ENCODE results near the gene PYHIN1.

The PYHIN1 gene

GRCh38 chr1:158962983-158963382 lies 31.6 kb downstream of the PYHIN1 start:
- Histone ChIP-seq H3K79me2 (ENCODE audit: insufficient read depth, low read length) (no peaks in the 10 kb centered on the region), H3K9me3 (ENCODE audit: low read length) (no peaks in the 10 kb centered on the region), H3K27ac (ENCODE audit: low read depth, low read length, poor library complexity, severe bottlenecking) (no peak overlapping the region), H2AFZ (ENCODE audit: low read length) (no peak overlapping the region), H3F3A (ENCODE audit: insufficient read depth, low read length) (no peaks in the 10 kb centered on the region), H3K4me1 (ENCODE audit: insufficient read depth, low read length, severe bottlenecking) (no peaks in the 10 kb centered on the region), H3K4me2 (ENCODE audit: low read length) (no peak overlapping the region), H3K9ac (ENCODE audit: low read length) (no peak overlapping the region), H4K20me1 (ENCODE audit: insufficient read depth, low read length) (no peaks in the 10 kb centered on the region), H3K36me3 (ENCODE audit: insufficient read depth, low read length) (no peaks in the 10 kb centered on the region), H3K9me2 (ENCODE audit: low read depth, low read length) (no peaks in the 10 kb centered on the region), H3K4me3 (ENCODE audit: low read depth, low read length, poor library complexity, severe bottlenecking) (no peak overlapping the region), H3K27me3 (ENCODE audit: insufficient read depth, low read length) (peaks cover 4% of the 10 kb centered on the region; the same call in 1 of the 2 replicates)
- TF ChIP-seq EZH2 (IDR thresholded peaks at IDR 0.05; ENCODE audit: borderline replicate concordance, low read length) (no peak), CTCF (IDR thresholded peaks at IDR 0.05; ENCODE audit: low read length) (no peak)

GRCh38 chr1:158969166-158969565 lies 37.8 kb downstream of the PYHIN1 start:
- Histone ChIP-seq H3K4me1 (ENCODE audit: insufficient read depth, low read length, severe bottlenecking) (no peaks in the 10 kb centered on the region), H3K4me3 (ENCODE audit: low read depth, low read length, poor library complexity, severe bottlenecking) (no peak overlapping the region), H3K4me2 (ENCODE audit: low read length) (no peak overlapping the region), H3K9me3 (ENCODE audit: low read length) (no peaks in the 10 kb centered on the region), H3K27me3 (ENCODE audit: insufficient read depth, low read length) (peaks cover 4% of the 10 kb centered on the region; the same call in 1 of the 2 replicates), H3K27ac (ENCODE audit: low read depth, low read length, poor library complexity, severe bottlenecking) (no peak overlapping the region), H3K9me2 (ENCODE audit: low read depth, low read length) (no peaks in the 10 kb centered on the region), H3F3A (ENCODE audit: insufficient read depth, low read length) (no peaks in the 10 kb centered on the region), H4K20me1 (ENCODE audit: insufficient read depth, low read length) (no peaks in the 10 kb centered on the region), H3K36me3 (ENCODE audit: insufficient read depth, low read length) (no peaks in the 10 kb centered on the region), H3K9ac (ENCODE audit: low read length) (no peak overlapping the region), H3K79me2 (ENCODE audit: insufficient read depth, low read length) (no peaks in the 10 kb centered on the region), H2AFZ (ENCODE audit: low read length) (no peak overlapping the region)
- no peak for TF ChIP-seq EZH2 (IDR thresholded peaks at IDR 0.05; ENCODE audit: borderline replicate concordance, low read length)

GRCh38 chr1:158969855-158970254 lies 38.5 kb downstream of the PYHIN1 start:
- Histone ChIP-seq H3K4me2 (ENCODE audit: low read length) (no peak overlapping the region), H3K79me2 (ENCODE audit: insufficient read depth, low read length) (no peaks in the 10 kb centered on the region), H3K27me3 (ENCODE audit: insufficient read depth, low read length) (peaks cover 3% of the 10 kb centered on the region; the same call in 1 of the 2 replicates), H3F3A (ENCODE audit: insufficient read depth, low read length) (no peaks in the 10 kb centered on the region), H3K4me3 (ENCODE audit: low read depth, low read length, poor library complexity, severe bottlenecking) (no peak overlapping the region), H2AFZ (ENCODE audit: low read length) (no peak overlapping the region), H4K20me1 (ENCODE audit: insufficient read depth, low read length) (no peaks in the 10 kb centered on the region), H3K4me1 (ENCODE audit: insufficient read depth, low read length, severe bottlenecking) (no peaks in the 10 kb centered on the region), H3K36me3 (ENCODE audit: insufficient read depth, low read length) (no peaks in the 10 kb centered on the region), H3K9me2 (ENCODE audit: low read depth, low read length) (no peaks in the 10 kb centered on the region), H3K9ac (ENCODE audit: low read length) (no peak overlapping the region), H3K9me3 (ENCODE audit: low read length) (no peaks in the 10 kb centered on the region), H3K27ac (ENCODE audit: low read depth, low read length, poor library complexity, severe bottlenecking) (no peak overlapping the region)
- TF ChIP-seq CTCF (IDR thresholded peaks at IDR 0.05; ENCODE audit: low read length) (no peak), EZH2 (IDR thresholded peaks at IDR 0.05; ENCODE audit: borderline replicate concordance, low read length) (no peak)

- TF ChIP-seq CTCF (IDR thresholded peaks at IDR 0.05; ENCODE audit: low read length) (peak; percentile 51), EZH2 (IDR thresholded peaks at IDR 0.05; ENCODE audit: borderline replicate concordance, low read length) (no peak)
- H3K9ac ChIP-seq (ENCODE audit: low read length): no peak overlapping the region
- no peaks in the 10 kb centered on the region for H3K4me1 ChIP-seq (ENCODE audit: insufficient read depth, low read length, severe bottlenecking)
- H3K9me2 ChIP-seq (ENCODE audit: low read depth, low read length): no peaks in the 10 kb centered on the region
- no peaks in the 10 kb centered on the region for H3K79me2 ChIP-seq (ENCODE audit: insufficient read depth, low read length)
- H3K4me2 ChIP-seq (ENCODE audit: low read length): no peak overlapping the region
- no peaks in the 10 kb centered on the region for H4K20me1 ChIP-seq (ENCODE audit: insufficient read depth, low read length)
- H2AFZ ChIP-seq (ENCODE audit: low read length): no peak overlapping the region
- no peak overlapping the region for H3K27ac ChIP-seq (ENCODE audit: low read depth, low read length, poor library complexity, severe bottlenecking)
- H3K4me3 ChIP-seq (ENCODE audit: low read depth, low read length, poor library complexity, severe bottlenecking): no peak overlapping the region
- no peaks in the 10 kb centered on the region for H3F3A ChIP-seq (ENCODE audit: insufficient read depth, low read length)
- no peaks in the 10 kb centered on the region for H3K27me3 ChIP-seq (ENCODE audit: insufficient read depth, low read length)
- H3K36me3 ChIP-seq (ENCODE audit: insufficient read depth, low read length): no peaks in the 10 kb centered on the region
- H3K9me3 ChIP-seq (ENCODE audit: low read length): no peaks in the 10 kb centered on the region
Observed at GRCh38 chr1:158972841-158973240, 41.5 kb downstream of the PYHIN1 start.

All from OCI-LY1 (cell line).